GM21515 (cell line): ENCODE measurements around the gene POLR1G.
"Not testable (repeated sequence)": the region's sequence is repeated elsewhere in the genome, so short reads cannot be mapped to it uniquely, and the experiment has no call there.

Source experiments
- ATAC-seq: cut with Tn5 transposase; IDR thresholded peaks from one replicate; pipeline ENCODE4 v1.9.1; 2021; ENCODE audit not compliant: unreplicated experiment

Gene POLR1G

GRCh38 chr19:45419895-45420294, 13.5 kb downstream of the POLR1G start:
- no peak for ATAC-seq

- ATAC-seq = no peak
Measured at GRCh38 chr19:45420356-45420755, 13.9 kb downstream of the POLR1G start.

GRCh38 chr19:45420871-45421270, 14.4 kb downstream of the POLR1G start:
- ATAC-seq = no peak

- ATAC-seq = no peak
Measured at GRCh38 chr19:45421947-45422498, 15.6 kb downstream of the POLR1G start.

GRCh38 chr19:45423033-45423588, 16.7 kb downstream of the POLR1G start:
- ATAC-seq = no peak

- ATAC-seq = peak; percentile 57
Measured at GRCh38 chr19:45423589-45424190, 17.2 kb downstream of the POLR1G start, which contains the start of gene ERCC1. TSS of gene ERCC1 (minus strand) at chr19:45423917. CDS start at chr19:45423374, 543 bp downstream.

- ATAC-seq = no peak
Measured at GRCh38 chr19:45424191-45425058, 18.0 kb downstream of the POLR1G start.

GRCh38 chr19:45428384-45429231, 22.2 kb downstream of the POLR1G start:
- no peak for ATAC-seq

GRCh38 chr19:45429896-45430295, 23.5 kb downstream of the POLR1G start:
- ATAC-seq = not testable (repeated sequence)

- ATAC-seq = not testable (repeated sequence)
Measured at GRCh38 chr19:45431008-45431407, 24.6 kb downstream of the POLR1G start.

- ATAC-seq = not testable (repeated sequence)
Measured at GRCh38 chr19:45432543-45432942, 26.1 kb downstream of the POLR1G start.

GRCh38 chr19:45437328-45437727, 30.9 kb downstream of the POLR1G start:
- ATAC-seq = no peak

- no peak for ATAC-seq
Measured at GRCh38 chr19:45439190-45439568, 32.7 kb downstream of the POLR1G start.

- peak; percentile 54 for ATAC-seq
Measured at GRCh38 chr19:45439569-45440258, 33.3 kb downstream of the POLR1G start.

- ATAC-seq = no peak
Measured at GRCh38 chr19:45440259-45440638, 33.8 kb downstream of the POLR1G start.

- no peak for ATAC-seq
Measured at GRCh38 chr19:45440873-45441654, 34.6 kb downstream of the POLR1G start.

GRCh38 chr19:45442408-45442777, 35.9 kb downstream of the POLR1G start:
- ATAC-seq = no peak

- no peak for ATAC-seq
Measured at GRCh38 chr19:45442778-45443461, 36.5 kb downstream of the POLR1G start.
